Uterus (tissue), 2 donors: ENCODE results near the gene DMBT1.

ENCODE experiments used
- CTCF ChIP-seq, 4 experiments: fragments of 200-600 bp in 2 of 4; fragments of 450-650 bp in 2 of 4; sonication (generic) in 2 of 4; IDR thresholded peaks; one replicate each; pipeline ENCODE4 v1.5.1; 2016 to 2019; ENCODE audit warnings: antibody characterized with exemption in 4 of 4, mild to moderate bottlenecking in 2 of 4, moderate library complexity in 1 of 4
- POLR2A ChIP-seq, 2 donors: fragments of 450-650 bp; IDR thresholded peaks; one replicate each; pipeline ENCODE4 v1.6.1; 2016; ENCODE audit warnings: antibody characterized with exemption in 2 of 2, mild to moderate bottlenecking in 1 of 2, moderate library complexity in 1 of 2

- no peak for TF ChIP-seq CTCF (IDR thresholded peaks at IDR 0.05)
- TF ChIP-seq POLR2A (IDR thresholded peaks at IDR 0.05), result no peak
Measured at GRCh38 chr10:122554131-122555036, 6.2 kb upstream of the DMBT1 start.
